Myocyte (in vitro differentiated cells): ENCODE results near the gene OTOG. TPM values are rescaled to one million over a fixed set of nuclear protein-coding genes. Genes with fewer than 3 reads are reported as not detected.

Experiments
- DNase-seq: peaks from one replicate; pipeline ENCODE4 v3.0.0-alpha.2; 2012; ENCODE audit warnings: low read depth
- total RNA-seq: library from RNA; depleted of rRNA; stranded (reverse); fragments of >200 nt; gene quantifications from 2 replicates; pipeline ENCODE4 v1.2.3, GENCODE V29; 2014

The OTOG gene
- total RNA-seq, 1 donor from 2014 or later, result 0.08 TPM

GRCh38 chr11:17560281-17561110 is 13.4 kb downstream of the OTOG start:
- no peak for DNase-seq

- no peak for DNase-seq
Observed at GRCh38 chr11:17561111-17561415, 14.0 kb downstream of the OTOG start.

DNA sequence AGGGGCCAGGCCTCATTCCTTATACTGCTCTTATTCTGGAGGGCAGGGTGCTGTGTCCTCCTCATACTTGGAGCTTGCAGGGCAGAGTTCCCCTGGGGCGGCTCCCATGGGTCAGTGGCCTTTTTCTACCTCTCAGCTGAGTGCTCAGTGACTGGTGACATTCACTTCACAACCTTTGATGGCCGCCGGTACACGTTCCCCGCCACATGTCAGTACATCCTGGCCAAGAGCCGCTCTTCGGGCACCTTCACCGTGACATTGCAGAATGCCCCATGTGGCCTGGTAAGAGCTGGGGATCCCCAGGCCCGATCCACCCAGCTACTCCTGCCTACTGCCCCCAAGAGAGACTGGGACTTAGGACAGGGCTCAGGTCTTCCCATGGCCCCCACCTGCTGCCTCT is 14.5 kb downstream of the OTOG start:
- no peak for DNase-seq

GRCh38 chr11:17563231-17563646 is 16.2 kb downstream of the OTOG start:
- DNase-seq, result peak; percentile 61

- no peak for DNase-seq
Observed at GRCh38 chr11:17563961-17564686, 17.1 kb downstream of the OTOG start.

DNA sequence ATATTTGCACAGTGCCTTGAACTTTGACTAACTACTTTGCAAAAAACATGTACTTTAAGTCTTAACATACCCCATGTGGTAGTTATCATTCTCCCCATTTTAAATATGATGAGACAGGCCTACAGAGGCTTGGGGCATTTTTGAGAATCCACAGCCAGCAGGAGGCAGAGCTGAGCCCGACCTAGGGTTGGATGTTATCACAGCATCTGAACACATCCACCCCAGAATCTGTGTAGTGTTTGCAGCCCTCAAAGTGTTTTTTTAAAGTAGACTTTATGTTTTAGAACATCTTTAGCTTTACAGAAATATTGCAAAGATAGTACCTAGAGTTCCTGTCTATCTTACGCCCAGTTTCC is 17.6 kb downstream of the OTOG start:
- no peak for DNase-seq

GRCh38 chr11:17568944-17569343 is 21.9 kb downstream of the OTOG start:
- no peak for DNase-seq

DNA sequence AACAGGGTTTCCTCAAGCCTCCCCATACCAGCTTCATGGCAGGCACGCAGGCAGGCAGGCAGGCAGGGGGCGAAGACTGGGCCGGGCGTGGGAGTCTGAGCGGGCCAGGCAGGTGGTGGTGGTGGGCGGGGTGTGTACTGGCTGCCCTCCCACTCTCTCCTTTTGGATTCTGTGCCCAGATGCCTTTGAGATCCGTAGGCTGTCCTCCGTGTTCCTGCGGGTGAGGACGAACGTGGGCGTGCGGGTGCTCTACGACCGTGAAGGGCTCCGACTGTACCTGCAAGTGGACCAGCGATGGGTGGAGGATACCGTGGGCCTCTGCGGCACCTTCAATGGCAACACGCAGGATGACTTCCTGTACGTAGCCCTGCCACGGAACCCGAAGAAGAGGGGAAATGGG is 23.0 kb downstream of the OTOG start:
- no peak for DNase-seq

DNA sequence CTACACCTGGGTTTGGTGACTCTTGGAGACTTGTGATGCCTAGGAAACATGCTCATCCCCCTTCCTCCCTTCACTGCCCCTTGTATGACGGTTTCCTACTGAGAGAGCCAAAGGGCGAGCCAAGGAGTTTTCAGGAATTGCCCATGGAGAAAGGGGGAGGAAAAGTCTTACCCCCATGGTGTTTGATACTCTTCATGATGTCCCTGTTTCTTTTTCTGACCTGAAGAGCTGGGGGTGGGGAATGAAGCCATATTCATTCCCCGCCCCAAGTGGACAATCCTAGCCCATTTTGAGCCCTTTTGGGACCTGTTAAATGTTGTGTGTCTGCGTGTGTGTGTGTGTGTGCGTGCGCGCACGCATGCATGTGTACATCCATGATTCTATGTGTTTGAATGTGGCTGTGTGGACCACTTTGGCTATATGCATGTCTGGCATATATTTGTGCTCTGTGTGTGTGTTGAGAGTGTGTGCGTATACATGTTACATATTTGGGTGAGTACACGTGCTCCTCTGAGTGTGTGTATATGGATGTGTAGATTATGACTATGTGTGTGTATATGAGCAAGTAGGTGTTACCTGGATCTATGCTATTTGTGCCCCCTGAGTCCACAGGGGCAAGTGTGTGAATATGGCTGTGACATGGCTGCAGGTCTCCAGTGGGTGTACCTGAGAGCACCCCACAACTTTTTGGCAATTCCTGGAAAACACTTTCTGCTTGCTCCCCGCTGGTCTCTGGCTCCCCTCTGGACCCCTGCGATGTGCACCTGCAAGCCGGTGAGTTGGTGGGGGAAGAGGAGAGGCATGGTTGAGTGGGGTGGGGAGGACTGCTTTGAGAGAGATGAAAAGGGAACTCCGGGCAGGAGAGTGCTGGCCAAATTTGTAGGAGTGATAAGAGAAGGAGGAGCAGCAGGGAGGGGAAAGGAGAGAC is 24.6 kb downstream of the OTOG start:
- no peak for DNase-seq

DNA sequence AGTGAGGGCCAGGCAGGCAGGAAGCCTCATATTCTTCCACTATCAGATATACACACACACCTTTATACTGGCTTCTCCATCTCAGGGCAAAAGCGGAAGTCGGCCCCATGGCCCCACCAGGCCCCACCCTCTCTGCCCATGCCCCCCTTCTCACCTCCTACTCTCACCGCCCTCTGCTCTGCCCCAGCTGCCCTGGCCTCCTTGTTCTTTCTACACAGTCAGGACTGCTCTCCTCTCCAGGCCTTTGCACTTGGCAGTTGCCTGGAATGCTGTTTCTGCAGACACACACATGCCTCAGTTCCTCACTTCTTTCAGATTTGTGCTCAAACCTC is 25.3 kb downstream of the OTOG start:
- no peak for DNase-seq

- DNase-seq, result no peak
Observed at GRCh38 chr11:17572791-17573460, 25.9 kb downstream of the OTOG start.

DNA sequence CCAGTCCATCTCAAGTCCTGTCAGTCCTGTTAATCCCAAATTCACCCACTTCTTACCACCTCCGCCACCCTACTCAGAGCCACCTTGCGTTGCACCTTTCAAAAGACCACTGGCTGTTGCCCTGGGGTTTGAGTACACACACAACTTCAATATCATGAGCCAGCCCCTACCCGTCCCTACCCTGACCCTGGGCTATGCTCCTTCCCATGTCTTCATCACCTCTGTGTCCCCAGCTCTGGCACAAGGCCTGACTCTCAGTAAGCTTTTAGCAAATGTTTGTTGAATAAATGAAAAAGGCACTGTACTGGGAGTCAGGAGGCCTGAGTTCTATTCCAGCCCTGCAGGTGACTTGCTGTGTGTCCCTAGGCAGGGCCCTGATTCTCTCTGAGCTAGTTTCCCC is 26.5 kb downstream of the OTOG start:
- DNase-seq, result no peak

DNA sequence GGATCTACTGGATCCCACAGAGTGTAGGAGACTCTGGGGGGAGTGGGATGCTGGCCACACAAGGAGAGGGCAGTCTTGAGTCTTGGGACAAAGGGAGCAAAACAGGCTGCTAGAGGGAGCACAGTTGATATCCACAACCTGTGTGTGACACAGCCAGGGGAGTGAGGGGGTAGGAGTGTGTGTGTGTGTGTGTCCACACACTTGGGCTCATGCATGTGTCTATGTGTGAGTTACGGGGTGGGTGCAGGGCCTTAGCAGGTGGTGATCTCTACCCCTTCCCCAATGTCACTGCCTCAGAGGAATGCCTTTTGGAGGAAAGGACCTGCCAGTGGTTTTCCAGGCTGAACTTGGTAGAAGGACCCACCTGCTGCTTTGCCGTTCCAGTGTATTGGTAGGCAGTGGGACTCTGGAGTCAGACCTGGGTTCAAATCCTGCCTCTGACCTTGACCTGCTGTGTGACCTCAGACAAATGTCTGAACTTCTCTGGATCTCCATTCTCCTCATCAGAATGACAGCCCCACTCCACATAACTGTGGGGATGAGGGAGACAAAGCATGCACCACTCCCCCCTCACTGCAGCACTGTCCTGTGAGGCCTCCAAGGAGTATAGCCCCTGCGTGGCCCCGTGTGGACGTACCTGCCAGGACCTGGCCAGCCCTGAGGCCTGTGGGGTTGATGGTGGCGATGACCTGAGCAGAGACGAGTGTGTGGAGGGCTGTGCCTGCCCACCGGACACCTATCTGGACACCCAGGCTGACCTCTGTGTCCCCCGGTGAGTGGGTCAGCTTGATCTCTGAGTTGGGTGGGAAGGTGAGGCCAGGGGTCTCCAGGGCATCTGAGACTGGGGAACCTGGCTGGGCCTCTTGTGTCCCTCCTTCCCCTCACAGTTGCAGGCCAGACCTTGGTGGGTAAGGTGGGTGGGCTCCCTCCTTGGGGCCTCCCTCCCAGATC is 27.4 kb downstream of the OTOG start:
- DNase-seq, result no peak

DNA sequence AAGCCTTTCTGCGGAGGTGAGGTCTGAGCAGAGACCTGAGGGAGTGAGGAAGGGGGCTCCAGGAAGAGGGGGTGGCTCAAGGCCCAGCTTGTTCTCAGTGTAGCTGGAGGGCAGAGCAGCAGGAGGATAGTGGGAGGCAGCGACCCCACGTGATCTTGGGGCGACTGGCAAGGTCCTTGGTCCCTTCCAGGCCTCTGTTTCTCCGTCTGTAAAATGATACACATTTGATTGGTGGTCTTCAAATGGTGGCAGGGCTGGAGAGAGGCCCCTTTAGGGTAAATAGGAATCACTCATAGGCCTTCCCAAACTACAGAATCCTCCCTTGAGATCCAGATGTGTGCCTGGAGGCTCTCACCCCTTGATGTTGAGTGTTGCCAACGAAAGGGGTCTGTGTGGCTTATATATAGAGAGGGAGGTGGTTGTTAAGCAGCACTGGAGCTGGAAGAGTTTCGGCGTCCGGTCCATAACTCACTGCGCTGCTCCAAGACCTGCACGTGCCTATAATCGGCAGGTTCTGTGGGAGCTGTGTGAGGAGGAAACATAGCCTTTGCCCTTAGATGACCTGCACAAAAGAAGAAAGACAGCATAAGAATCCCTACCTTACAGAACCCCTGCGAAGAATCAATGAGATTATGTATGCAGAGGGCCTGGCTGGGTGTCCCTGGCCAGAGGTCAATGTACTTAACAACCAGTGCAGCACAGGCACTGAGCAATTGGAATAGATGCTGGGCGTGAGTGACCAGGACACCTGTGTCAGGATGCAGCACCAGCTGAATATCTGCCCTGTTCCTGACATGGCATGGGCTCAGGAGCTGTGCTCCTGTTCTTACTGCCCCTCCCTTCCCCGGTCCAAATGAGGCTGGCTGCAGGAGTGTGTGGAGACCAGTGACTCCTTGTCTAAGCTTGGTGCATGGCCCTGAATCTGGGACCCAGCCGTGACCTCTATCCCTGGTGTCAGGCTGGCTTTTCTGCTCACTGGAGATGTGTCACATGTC is 28.7 kb downstream of the OTOG start:
- no peak for DNase-seq

DNA sequence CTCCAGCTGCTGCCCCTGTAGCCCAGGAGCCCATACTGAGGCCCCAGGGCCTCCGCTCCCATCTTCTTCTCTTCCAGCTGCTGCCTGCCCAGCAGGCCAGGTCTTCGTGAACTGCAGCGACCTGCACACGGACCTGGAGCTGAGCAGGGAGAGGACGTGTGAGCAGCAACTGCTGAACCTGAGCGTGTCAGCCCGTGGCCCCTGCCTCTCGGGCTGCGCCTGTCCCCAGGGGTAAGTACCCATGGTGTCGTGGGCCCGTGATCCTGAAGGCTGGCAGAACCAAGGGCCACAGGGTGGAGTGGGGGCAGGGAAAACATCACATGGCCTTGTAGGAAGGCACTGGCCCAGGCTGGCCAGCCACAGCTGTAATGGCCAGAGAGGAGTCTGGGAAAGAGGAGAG is 31.2 kb downstream of the OTOG start:
- DNase-seq, result no peak

DNA sequence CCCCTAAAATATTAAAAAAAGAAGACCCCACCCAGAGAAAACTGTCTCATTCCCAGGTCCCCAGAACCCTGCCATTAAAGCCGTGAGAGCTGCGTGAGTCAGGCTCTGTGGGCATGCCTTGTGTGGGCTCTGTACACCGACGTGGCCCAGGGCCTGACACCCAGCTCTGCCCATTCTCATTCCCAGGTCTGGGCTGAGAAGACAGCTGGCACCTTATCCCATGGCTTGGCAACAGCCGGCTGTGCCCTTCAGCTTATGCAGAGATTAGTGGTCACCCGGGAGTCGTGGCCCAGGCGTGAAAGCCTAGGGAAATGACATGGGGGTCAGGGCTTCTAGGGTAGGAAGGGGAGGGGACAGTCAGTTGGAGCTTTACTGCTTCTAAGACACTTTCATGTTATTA is 31.9 kb downstream of the OTOG start:
- peak; percentile 73 for DNase-seq

GRCh38 chr11:17579451-17579850 is 32.4 kb downstream of the OTOG start:
- no peak for DNase-seq

- DNase-seq, result no peak
Observed at GRCh38 chr11:17580271-17580670, 33.2 kb downstream of the OTOG start.
